ENCODE results near the gene CDPF1. TPM values are rescaled to one million over a fixed set of nuclear protein-coding genes. Genes with fewer than 3 reads are reported as not detected.

Gene CDPF1
- total and polyA plus RNA-seq, 2 of the 13 experiments (the other 11 are each of a cell fraction or from before 2014, with no cell fraction given), result 5.2 to 8.1 TPM

- TF ChIP-seq ZUFSP (CRISPR knock-in tag; IDR thresholded peaks at IDR 0.05; ENCODE audit: borderline replicate concordance) (no peak), ZNF276 (CRISPR knock-in tag; IDR thresholded peaks at IDR 0.05; ENCODE audit: low read depth) (no peak)
Measured at GRCh38 chr22:46295277-46295971, 45.3 kb upstream of the CDPF1 start (continued).

GRCh38 chr22:46294784-46295183, 44.7 kb upstream of the CDPF1 start:
- Histone ChIP-seq H3K36me3 (replicated peaks in 1 of 2; ENCODE audit: control insufficient read depth in 1 of 2, insufficient read depth in 2 of 2, low read length in 2 of 2) (peaks cover 13 to 39% of the 10 kb centered on the region in 2 experiments), H3K4me1 (ENCODE audit: insufficient read depth, low read length) (peaks cover 27% of the 10 kb centered on the region), H3K4me3 (replicated peaks in 1 of 3; ENCODE audit: insufficient read depth in 1 of 3, low read depth in 2 of 3, low read length in 3 of 3) (no peak overlapping the region), H4K20me1 (ENCODE audit: insufficient read depth, low read length) (no peaks in the 10 kb centered on the region), H2AFZ (ENCODE audit: low read length) (no peak overlapping the region), H3K79me2 (ENCODE audit: insufficient read depth, low read length) (peaks cover 17% of the 10 kb centered on the region), H3K4me2 (ENCODE audit: low read depth, low read length) (no peak overlapping the region), H3K9ac (ENCODE audit: insufficient read depth, low read depth, low read length) (no peak overlapping the region), H3K27me3 (ENCODE audit: control insufficient read depth in 1 of 2, insufficient read depth in 2 of 2, low read length in 2 of 2) (no peaks in the 10 kb centered on the region; a peak in 1 of 5 replicates), H3K27ac (ENCODE audit: extremely low read length, insufficient read depth, low read length) (no peak overlapping the region), H3K9me3 (ENCODE audit: low read length) (no peaks in the 10 kb centered on the region)
- in situ Hi-C loops (cut with HindIII; ENCODE audit: extremely low pct_ligation_motif_present, low pct_unique_long_range_greater_than_20kb), result no loop called here
- FAIRE-seq (no peak), ATAC-seq (no peak), DNase-seq (ENCODE audit: low spot score) (no peak)
- BruUV-seq (replicated peaks), result no TSS peak
- POLR2A ChIA-PET, result interaction anchor here (1.0 to 2.4 kb wide), 4 partner anchors 26 to 162 kb away, joined by 3 to 33 read pairs (median 8); partner anchors contain the start of genes CDPF1 and TTC38
- WGBS (ENCODE audit: low lambda C conversion rate), result 100% methylated on average over 1 of the region's 2 CpGs
- CTCF ChIA-PET (ENCODE audit: low intra/inter-chr PET ratio, low total read pairs), result no interaction called here
- intact Hi-C loops (cut with micrococcal nuclease; ENCODE audit: unreplicated experiment), result no loop called here
- TF ChIP-seq HNRNPH1 (optimal IDR thresholded peaks at IDR 0.05; ENCODE audit: low read depth, low read length) (no peak), ZBTB4 (CRISPR knock-in tag; IDR thresholded peaks at IDR 0.05; ENCODE audit: borderline replicate concordance) (no peak), AGO2 (optimal IDR thresholded peaks at IDR 0.05; ENCODE audit: low read depth, low read length) (peak; percentile 75), MEIS1 (CRISPR knock-in tag; IDR thresholded peaks at IDR 0.05; ENCODE audit: borderline replicate concordance) (no peak), POLR2AphosphoS2 (IDR thresholded peaks at IDR 0.05; ENCODE audit: low read depth, low read length) (0 out of 2 replicates have a peak, but pooled peaks have one; percentile 50), POLR2A (IDR thresholded peaks at IDR 0.05; ENCODE audit: insufficient read depth in 1 of 2, low read depth in 2 of 2, low read length in 2 of 2) (0 out of 4 replicates have a peak, but pooled peaks of 1 of the 2 experiments have one; percentile 35), PTBP1 (IDR thresholded peaks at IDR 0.05; ENCODE audit: low read depth, low read length, poor library complexity, severe bottlenecking) (no peak), RBM22 (optimal IDR thresholded peaks at IDR 0.05; ENCODE audit: low read length) (peak; percentile 87), POLR2AphosphoS5 (IDR thresholded peaks at IDR 0.05; ENCODE audit: low read depth, low read length) (0 out of 2 replicates have a peak, but pooled peaks have one; percentile 5), TEAD3 (CRISPR knock-in tag; optimal IDR thresholded peaks at IDR 0.05; ENCODE audit: borderline replicate concordance) (no peak)

Data from HepG2 (cell line).